Left ventricle myocardium superior (tissue), 1 donor: ENCODE results near the gene CHFR. TPM values are rescaled to one million over a fixed set of nuclear protein-coding genes. Genes with fewer than 3 reads are reported as not detected.
"Not testable (repeated sequence)": the region's sequence is repeated elsewhere in the genome, so short reads cannot be mapped to it uniquely, and the experiment has no call there.

Source experiments
- ATAC-seq: fragments of 200-7000 bp; cut with Tn5 transposase; one replicate; pipeline ENCODE4 v1.9.1; 2020; ENCODE audit warnings: mild to moderate bottlenecking, moderate library complexity
- DNase-seq: peaks from one replicate; pipeline ENCODE4 v3.0.0-alpha.2; 2020
- intact Hi-C: fragments of 100-400 bp; cut with micrococcal nuclease; formaldehyde crosslinking; loops from one replicate; pipeline ENCODE4 v1.11.0; 2022
- total RNA-seq: library from RNA; stranded (reverse); fragmentation: NEBNext Ultra II Directional; extraction: Animal tissue kit (Norgen Biotek cat#: 25700); gene quantifications from one replicate; pipeline ENCODE4 v1.2.1, GENCODE V29; 2021
- donor health status: DM: no; HTN: yes; CAD: no; lungs with severe emphysema.

Gene CHFR
- total RNA-seq, 1 donor from 2014 or later = 15.1 TPM

DNA sequence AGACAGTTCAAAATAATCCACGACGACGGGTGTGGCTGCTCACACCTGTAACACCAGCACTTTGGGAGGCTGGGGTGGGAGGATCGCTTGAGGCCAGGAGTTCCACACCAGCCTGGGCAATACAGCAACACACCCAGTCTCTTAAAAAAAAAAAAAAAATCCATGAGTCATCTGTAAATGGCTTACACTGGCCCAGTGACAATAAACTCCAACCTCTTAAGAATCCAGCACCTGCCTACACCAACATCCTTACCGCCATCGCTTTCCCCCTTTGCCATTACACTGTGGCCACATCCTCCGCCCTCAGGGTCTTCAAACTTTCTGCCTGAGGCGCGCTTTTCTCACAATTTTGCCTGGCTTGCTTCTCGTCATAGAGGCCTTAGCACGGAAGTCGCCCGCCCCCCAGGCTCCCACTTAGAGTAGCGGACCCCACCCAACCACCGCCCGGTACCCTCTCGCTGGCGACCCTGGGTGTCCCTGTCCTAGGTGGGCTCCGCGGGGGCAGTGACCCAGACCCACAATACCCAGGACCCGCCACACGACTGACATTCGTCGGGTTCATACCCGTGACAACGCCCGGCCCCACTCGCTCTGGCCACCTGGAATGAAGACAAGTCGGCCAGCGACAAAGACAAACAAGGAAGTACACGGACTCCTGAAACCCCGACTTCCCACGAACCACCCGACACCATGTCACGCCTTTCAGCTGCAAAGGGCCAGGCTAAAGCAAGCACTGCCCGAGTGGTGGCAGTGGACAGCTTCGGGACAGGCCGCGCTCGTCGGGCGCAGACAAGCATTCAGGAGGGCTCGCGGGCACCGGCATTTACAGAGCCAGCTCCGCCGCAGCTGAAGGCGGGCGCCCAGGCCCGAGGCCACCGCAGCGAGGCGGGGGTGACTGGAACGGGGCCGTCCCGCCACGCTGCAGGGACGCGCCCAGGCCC, 59.4 kb downstream of the CHFR start:
- intact Hi-C loops = no loop called here
- DNase-seq = peak; percentile 52
- peak; percentile 17 for ATAC-seq

- ATAC-seq (no peak), DNase-seq (no peak)
- intact Hi-C loops = no loop called here
Observed at GRCh38 chr12:132825861-132826260, 61.5 kb downstream of the CHFR start.

- DNase-seq (no peak), ATAC-seq (no peak)
- intact Hi-C loops = no loop called here
Observed at GRCh38 chr12:132825089-132825488, 62.3 kb downstream of the CHFR start.

GRCh38 chr12:132824053-132824452, 63.4 kb downstream of the CHFR start:
- ATAC-seq = no peak
- no peak for DNase-seq
- intact Hi-C loops = no loop called here

GRCh38 chr12:132818562-132818961, 68.8 kb downstream of the CHFR start:
- intact Hi-C loops = no loop called here
- DNase-seq (no peak), ATAC-seq (no peak)

- intact Hi-C loops = no loop called here
- DNase-seq (no peak), ATAC-seq (no peak)
Observed at GRCh38 chr12:132814232-132814631, 73.2 kb downstream of the CHFR start.

GRCh38 chr12:132813443-132813842, 74.0 kb downstream of the CHFR start:
- DNase-seq = no peak
- ATAC-seq = no peak
- intact Hi-C loops = no loop called here

DNA sequence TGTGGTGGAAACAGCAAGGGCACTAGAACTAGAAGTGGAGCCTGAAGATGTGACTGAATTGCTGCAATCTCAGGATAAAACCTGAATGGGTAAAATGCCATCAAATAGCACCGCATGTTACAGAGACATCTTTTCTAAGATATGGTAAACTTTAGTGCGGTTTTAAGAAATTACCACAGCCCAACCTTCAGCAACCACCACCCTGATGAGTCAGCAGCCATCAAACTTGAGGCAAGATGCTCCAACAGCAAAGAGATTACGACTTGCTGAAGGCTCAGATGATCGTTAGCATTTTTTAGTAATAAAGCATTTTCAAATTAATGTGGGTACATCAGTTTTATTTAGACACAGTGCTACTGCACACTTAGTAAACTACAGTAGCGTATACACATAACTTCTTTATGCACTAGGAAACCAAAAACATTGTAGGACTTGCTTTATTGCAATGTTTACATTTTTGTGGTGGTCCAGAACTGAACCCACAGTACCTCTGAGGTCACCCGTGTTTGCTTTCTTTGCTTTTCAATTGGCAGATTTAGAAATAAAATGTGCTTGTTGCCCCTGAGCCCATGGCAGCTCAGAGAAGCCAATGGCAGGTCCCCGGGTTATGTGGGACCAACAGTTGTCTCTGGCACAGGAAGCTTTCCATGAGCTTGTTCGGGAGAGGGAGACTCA, 74.6 kb downstream of the CHFR start:
- no peak for ATAC-seq
- DNase-seq = no peak
- intact Hi-C loops = no loop called here

DNA sequence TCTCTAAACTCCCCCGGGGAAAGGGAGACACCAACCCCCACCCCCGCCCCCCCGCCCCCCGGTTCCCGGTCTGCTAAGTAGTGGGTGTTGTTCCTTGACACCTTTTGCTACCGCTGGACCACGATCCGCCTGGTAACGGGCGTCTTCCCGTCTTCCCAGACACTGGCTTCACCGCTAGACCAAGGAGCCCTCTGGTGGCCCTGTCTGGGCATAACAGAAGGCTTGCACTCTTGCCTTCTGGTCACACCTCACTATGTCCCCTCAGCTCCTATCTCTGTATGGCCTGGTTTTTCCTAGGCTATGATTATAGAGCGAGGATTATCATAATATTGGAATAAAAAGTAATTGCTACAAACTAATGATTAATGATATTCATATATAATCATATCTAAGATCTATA, 78.0 kb downstream of the CHFR start:
- intact Hi-C loops, ATAC-seq: not testable (repeated sequence)
- DNase-seq = peak; percentile 56

DNA sequence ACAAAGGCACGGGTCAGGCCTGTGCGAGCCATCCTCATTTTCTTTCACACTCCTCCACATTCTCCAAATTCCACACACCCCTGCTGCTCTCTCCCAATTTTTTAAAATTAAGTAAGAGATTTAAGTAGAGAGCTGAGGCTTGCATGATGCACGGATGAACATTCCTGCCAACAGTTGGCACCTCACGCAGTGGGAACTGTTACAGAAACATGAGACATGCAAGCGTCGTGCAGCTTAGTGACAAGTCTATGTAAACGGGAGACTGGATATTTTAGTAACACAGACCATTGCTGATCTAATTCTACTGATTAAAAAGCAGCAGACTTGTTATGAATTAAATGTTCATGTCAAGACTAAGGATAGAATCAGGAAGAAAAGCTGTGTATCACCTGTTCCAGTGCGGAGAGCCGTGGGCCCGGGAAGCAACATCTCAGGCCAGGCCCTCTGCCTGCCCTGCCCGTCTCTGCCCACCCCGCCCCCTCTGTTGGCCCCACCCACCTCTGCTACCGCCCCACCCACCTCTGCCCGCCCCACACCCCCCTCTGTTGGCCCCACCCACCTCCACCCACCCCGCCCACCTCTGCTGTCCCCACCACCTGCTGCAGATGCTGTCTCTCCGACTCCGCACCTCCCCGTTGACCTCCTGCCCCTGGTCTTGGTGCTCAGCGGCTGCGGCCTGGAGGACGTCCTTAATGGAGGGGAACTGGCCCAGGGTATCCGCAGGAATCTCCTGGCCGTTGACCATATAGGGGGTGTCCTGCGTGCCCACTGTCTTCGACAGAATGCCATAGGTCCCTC, 79.9 kb downstream of the CHFR start:
- DNase-seq = no peak
- ATAC-seq = no peak
- intact Hi-C loops = no loop called here

- intact Hi-C loops = no loop called here
- no peak for DNase-seq
- no peak for ATAC-seq
Observed at GRCh38 chr12:132806857-132807256, 80.5 kb downstream of the CHFR start.

- intact Hi-C loops = no loop called here
- DNase-seq (no peak), ATAC-seq (peak; percentile 47)
Observed at GRCh38 chr12:132804426-132804861, 83.0 kb downstream of the CHFR start.

GRCh38 chr12:132803888-132804287, 83.5 kb downstream of the CHFR start:
- ATAC-seq (peak; percentile 80), DNase-seq (peak; percentile 69)
- intact Hi-C loops = no loop called here

DNA sequence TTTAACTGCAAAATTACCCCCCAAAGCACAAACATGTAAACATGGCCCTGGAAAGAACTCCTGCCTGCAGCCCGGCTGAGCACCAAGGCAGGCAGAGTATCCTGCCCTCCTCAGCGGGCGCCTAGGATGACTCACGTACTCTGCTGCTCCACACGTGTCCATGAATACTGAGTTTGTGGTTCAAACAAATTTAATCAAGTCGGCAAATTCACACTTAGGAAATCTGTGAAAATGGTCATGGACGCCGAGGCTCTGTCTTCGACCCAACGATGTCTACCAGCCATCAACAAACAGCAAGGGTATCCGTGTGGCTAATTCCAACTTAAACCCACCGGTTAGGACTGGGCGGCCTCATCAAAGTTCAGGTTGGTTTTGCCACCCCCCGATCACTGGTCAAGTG, 84.3 kb downstream of the CHFR start:
- ATAC-seq = no peak
- intact Hi-C loops = no loop called here

GRCh38 chr12:132801741-132802140, 85.7 kb downstream of the CHFR start:
- intact Hi-C loops = no loop called here
- DNase-seq (no peak), ATAC-seq (no peak)

More for the DNA sequence above, 84.3 kb downstream of the CHFR start:
- DNase-seq = no peak

DNA sequence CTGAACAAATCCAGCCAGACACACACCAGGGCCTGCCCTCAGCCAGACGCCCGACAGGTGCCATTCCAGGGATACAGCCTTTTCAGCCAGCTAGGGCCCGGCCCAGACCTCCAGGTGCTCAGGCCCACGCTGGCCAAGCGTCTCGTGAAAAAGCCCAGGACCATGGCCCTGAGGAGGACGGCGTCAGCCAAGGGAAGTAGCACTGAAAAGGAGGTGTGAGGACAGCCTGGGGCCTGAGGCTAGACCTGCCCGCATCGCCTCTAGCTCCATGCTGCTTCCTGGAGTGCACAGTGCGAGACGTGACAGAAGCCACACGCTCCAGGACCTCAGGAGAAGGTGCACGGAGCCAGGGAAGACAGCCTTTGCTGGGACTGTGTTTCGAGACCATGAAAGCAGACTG, 88.6 kb downstream of the CHFR start:
- ATAC-seq (no peak), DNase-seq (peak; percentile 15)

GRCh38 chr12:132797820-132798570, 89.4 kb downstream of the CHFR start:
- ATAC-seq = no peak
- intact Hi-C loops = no loop called here
- DNase-seq = peak; percentile 15

More for the DNA sequence above, 88.6 kb downstream of the CHFR start:
- intact Hi-C loops = no loop called here

GRCh38 chr12:132795847-132796246, 91.6 kb downstream of the CHFR start:
- intact Hi-C loops = no loop called here
- ATAC-seq (no peak), DNase-seq (no peak)

DNA sequence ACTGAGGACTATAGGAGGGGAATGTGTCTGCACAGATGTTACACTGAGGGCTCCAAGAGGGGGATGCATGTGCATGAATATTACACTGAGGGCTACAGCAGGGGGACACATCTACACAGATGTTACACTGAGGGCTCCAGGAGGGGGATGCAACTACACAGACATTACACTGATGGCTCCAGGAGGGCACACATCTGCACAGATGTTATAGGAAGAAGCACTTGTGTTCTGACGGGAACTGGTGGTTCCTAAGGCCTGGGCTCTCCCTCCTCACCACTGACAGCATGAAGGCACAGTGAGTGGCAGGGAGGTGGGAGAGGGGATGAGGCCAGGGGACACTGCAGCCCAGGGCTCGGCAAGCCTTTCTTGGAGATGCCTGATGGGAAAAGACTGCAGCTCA, 95.5 kb downstream of the CHFR start:
- ATAC-seq, intact Hi-C loops, DNase-seq: not testable (repeated sequence)
